GM23248 (cell line): ENCODE data around the gene TTC39B. TPM values are rescaled to one million over a fixed set of nuclear protein-coding genes. Genes with fewer than 3 reads are reported as not detected.

Experiments
- DNase-seq: peaks from one replicate; pipeline ENCODE4 v3.0.0-alpha.2; 2015
- H2AFZ ChIP-seq: fragments of 200-600 bp; sonication (generic); 2 replicates; pipeline ENCODE4 v1.6.1; 2016; ENCODE audit warnings: antibody characterized with exemption
- H3F3A ChIP-seq: fragments of 200-600 bp; sonication (generic); 2 replicates; pipeline ENCODE4 v1.6.1; 2016; ENCODE audit warnings: mild to moderate bottlenecking, antibody characterized with exemption, mixed run types; ENCODE audit not compliant: insufficient read depth
- H3K27ac ChIP-seq: fragments of 200-600 bp; sonication (generic); 2 replicates; pipeline ENCODE4 v1.5.1; 2016; ENCODE audit warnings: mild to moderate bottlenecking
- H3K27me3 ChIP-seq: fragments of 200-600 bp; sonication (generic); replicated peaks from 2 replicates; pipeline ENCODE4 v1.6.1; 2016; ENCODE audit warnings: mild to moderate bottlenecking; ENCODE audit not compliant: insufficient read depth
- H3K36me3 ChIP-seq: fragments of 200-600 bp; sonication (generic); 2 replicates; pipeline ENCODE4 v1.6.1; 2016; ENCODE audit warnings: low read depth, mild to moderate bottlenecking
- H3K4me1 ChIP-seq: fragments of 200-600 bp; sonication (generic); 2 replicates; pipeline ENCODE4 v1.6.1; 2016; ENCODE audit warnings: mild to moderate bottlenecking; ENCODE audit not compliant: insufficient read depth
- H3K4me2 ChIP-seq: fragments of 200-600 bp; sonication (generic); one replicate; pipeline ENCODE4 v1.6.1; 2016; ENCODE audit warnings: mild to moderate bottlenecking; ENCODE audit not compliant: unreplicated experiment
- H3K4me3 ChIP-seq: fragments of 200-600 bp; sonication (generic); 2 replicates; pipeline ENCODE4 v1.5.1; 2016; ENCODE audit warnings: mild to moderate bottlenecking
- H3K79me2 ChIP-seq: fragments of 200-600 bp; sonication (generic); 2 replicates; pipeline ENCODE4 v1.6.1; 2016; ENCODE audit warnings: mild to moderate bottlenecking; ENCODE audit not compliant: insufficient read depth
- H3K9ac ChIP-seq: fragments of 200-600 bp; sonication (generic); 2 replicates; pipeline ENCODE4 v1.6.1; 2016; ENCODE audit warnings: mild to moderate bottlenecking
- H3K9me2 ChIP-seq: fragments of 200-600 bp; sonication (generic); 2 replicates; pipeline ENCODE4 v1.6.1; 2016; ENCODE audit warnings: mixed run types, mild to moderate bottlenecking, moderate library complexity; ENCODE audit not compliant: insufficient read depth
- H3K9me3 ChIP-seq: fragments of 200-600 bp; sonication (generic); one replicate; pipeline ENCODE4 v1.6.1; 2017; ENCODE audit warnings: low read depth
- H4K20me1 ChIP-seq: fragments of 200-600 bp; sonication (generic); 2 replicates; pipeline ENCODE4 v1.6.0; 2016; ENCODE audit not compliant: insufficient read depth
- EZH2 ChIP-seq: fragments of 200-600 bp; sonication (generic); IDR thresholded peaks from 2 replicates; pipeline ENCODE4 v1.6.1; 2018; ENCODE audit warnings: antibody characterized with exemption, mild to moderate bottlenecking; ENCODE audit not compliant: insufficient read depth, poor library complexity, severe bottlenecking
- EZH2phosphoT487 ChIP-seq: fragments of 200-600 bp; sonication (generic); IDR thresholded peaks from 2 replicates; pipeline ENCODE4 v1.6.1; 2018; ENCODE audit warnings: antibody characterized with exemption, moderate library complexity, mild to moderate bottlenecking, low read depth; ENCODE audit not compliant: insufficient read depth
- WGBS, 2 experiments: methylation state at CpG; one replicate each; pipeline ENCODE4 v1.1.6; 2015 to 2017; ENCODE audit warnings: low lambda C conversion rate in 2 of 2, low coverage in 1 of 2; ENCODE audit errors: missing lambda C conversion rate in 2 of 2; 5-methylcytosine and 5-hydroxymethylcytosine counted together
- in situ Hi-C: fragments of 300-500 bp; cut with MboI; formaldehyde crosslinking; loops from 2 replicates; pipeline ENCODE4 v1.15.0; 2020
- polyA plus RNA-seq: library from polyadenylated mRNA; unstranded; fragments of >200 nt; fragmentation: Nextera tagmentation; extraction: Ambion mirVana; gene quantifications from 2 replicates; pipeline ENCODE4 v1.2.1, GENCODE V29; 2016
- total RNA-seq: library from RNA; depleted of rRNA; stranded (reverse); fragments of >200 nt; shearing (Covaris generic); gene quantifications from 2 replicates; pipeline ENCODE4 v1.2.3, GENCODE V29; 2014

Gene TTC39B
- total and polyA plus RNA-seq, 2 experiments from 2014 or later: 6.3 to 10.9 TPM

GRCh38 chr9:15222313-15222712, 84.7 kb downstream of the TTC39B start:
- peak overlapping the region; percentile 33 for H3K27ac ChIP-seq
- WGBS, 2 experiments: 46 to 53% methylated on average over 3 of the region's 3 CpGs
- no peak overlapping the region for H3K9ac ChIP-seq
- H3K27me3 ChIP-seq: no peaks in the 10 kb centered on the region
- peak overlapping the region; percentile 66 for H3K4me2 ChIP-seq
- in situ Hi-C loops: no loop called here
- H3K9me3 ChIP-seq: no peaks in the 10 kb centered on the region
- H3K36me3 ChIP-seq: no peaks in the 10 kb centered on the region
- H3K4me1 ChIP-seq: peaks cover 29% of the 10 kb centered on the region
- H3K9me2 ChIP-seq: no peaks in the 10 kb centered on the region; the same call in 1 of the 2 replicates
- no peaks in the 10 kb centered on the region for H3K79me2 ChIP-seq
- H3K4me3 ChIP-seq: no peak overlapping the region
- no peaks in the 10 kb centered on the region for H4K20me1 ChIP-seq
- H3F3A ChIP-seq: peaks cover 46% of the 10 kb centered on the region
- no peak overlapping the region for H2AFZ ChIP-seq
- peak; percentile 65 for DNase-seq
- TF ChIP-seq EZH2phosphoT487 (no peak), EZH2 (no peak)

- H3K9ac ChIP-seq: no peak overlapping the region
- 61 to 65% methylated on average over 4 of the region's 4 CpGs for WGBS, 2 experiments
- H3K27ac ChIP-seq: peak overlapping the region; percentile 72
- in situ Hi-C loops: no loop called here
- H3K79me2 ChIP-seq: no peaks in the 10 kb centered on the region
- no peaks in the 10 kb centered on the region for H3K9me3 ChIP-seq
- no peaks in the 10 kb centered on the region; the same call in 1 of the 2 replicates for H3K9me2 ChIP-seq
- no peak overlapping the region for H2AFZ ChIP-seq
- H3K4me1 ChIP-seq: peaks cover 29% of the 10 kb centered on the region
- H4K20me1 ChIP-seq: no peaks in the 10 kb centered on the region
- peak overlapping the region; percentile 66 for H3K4me2 ChIP-seq
- no peaks in the 10 kb centered on the region for H3K36me3 ChIP-seq
- H3K4me3 ChIP-seq: no peak overlapping the region
- DNase-seq: peak; percentile 69
- H3K27me3 ChIP-seq: no peaks in the 10 kb centered on the region
- H3F3A ChIP-seq: peaks cover 46% of the 10 kb centered on the region
- TF ChIP-seq EZH2 (no peak), EZH2phosphoT487 (no peak)
These were observed 85.3 kb downstream of the TTC39B start for GRCh38 chr9:15221746-15222145.

- Histone ChIP-seq H3F3A (peaks cover 46% of the 10 kb centered on the region), H3K27ac (peak overlapping the region; percentile 72), H3K79me2 (no peaks in the 10 kb centered on the region), H2AFZ (0 out of 2 replicates have a peak overlapping the region, but pooled peaks have one; percentile 1), H3K4me1 (peaks cover 29% of the 10 kb centered on the region), H3K9ac (peak overlapping the region; percentile 9; the same call in 1 of the 2 replicates), H3K9me3 (no peaks in the 10 kb centered on the region), H4K20me1 (no peaks in the 10 kb centered on the region), H3K36me3 (no peaks in the 10 kb centered on the region), H3K4me2 (peak overlapping the region; percentile 66), H3K4me3 (peak overlapping the region; percentile 26; the same call in 1 of the 2 replicates), H3K27me3 (no peaks in the 10 kb centered on the region), H3K9me2 (no peaks in the 10 kb centered on the region; the same call in 1 of the 2 replicates)
- peak; percentile 95 for DNase-seq
- in situ Hi-C loops: no loop called here
- TF ChIP-seq EZH2phosphoT487 (0 out of 2 replicates have a peak, but pooled peaks have one; percentile 72), EZH2 (no peak)
- 0 to 4% methylated on average over 7 of the region's 7 CpGs for WGBS, 2 experiments
These were observed 86.2 kb downstream of the TTC39B start for GRCh38 chr9:15220658-15221318.

GRCh38 chr9:15219546-15219945, 87.5 kb downstream of the TTC39B start:
- no peak overlapping the region for H3K27ac ChIP-seq

More at GRCh38 chr9:15219546-15219945, 87.5 kb downstream of the TTC39B start:
- in situ Hi-C loops: loop anchor here (10.0 kb wide), 1 partner anchor 195 kb away; no protein-coding TSS in a partner anchor
- no peak for DNase-seq
- no peaks in the 10 kb centered on the region for H4K20me1 ChIP-seq
- H3K4me1 ChIP-seq: peaks cover 29% of the 10 kb centered on the region
- no peaks in the 10 kb centered on the region; the same call in 1 of the 2 replicates for H3K9me2 ChIP-seq
- TF ChIP-seq EZH2phosphoT487: no peak
- no peak for TF ChIP-seq EZH2
- 91 to 97% methylated on average over 5 of the region's 5 CpGs for WGBS, 2 experiments
- no peak overlapping the region for H3K9ac ChIP-seq
- H3F3A ChIP-seq: peaks cover 46% of the 10 kb centered on the region
- no peak overlapping the region for H2AFZ ChIP-seq
- no peak overlapping the region for H3K4me2 ChIP-seq
- no peak overlapping the region for H3K4me3 ChIP-seq
- H3K9me3 ChIP-seq: no peaks in the 10 kb centered on the region
- H3K27me3 ChIP-seq: no peaks in the 10 kb centered on the region
- H3K36me3 ChIP-seq: no peaks in the 10 kb centered on the region
- H3K79me2 ChIP-seq: no peaks in the 10 kb centered on the region
